ENCODE measurements around the gene MUTYH. TPM values are rescaled to one million over a fixed set of nuclear protein-coding genes. Genes with fewer than 3 reads are reported as not detected.

MUTYH gene
- total and polyA plus RNA-seq, 9 of the 15 experiments (the other 6 are each of a cell fraction or from before 2014, with no cell fraction given) = 3.4 to 53.5 (median 29.0) TPM

- TF ChIP-seq GABPB1 (CRISPR knock-in tag; IDR thresholded peaks at IDR 0.05) = 0 out of 2 replicates have a peak, but pooled peaks have one; percentile 16
- TF ChIP-seq HDAC1 (IDR thresholded peaks at IDR 0.05) = 0 out of 4 replicates have a peak, but pooled peaks of 1 of the 2 experiments have one; percentile 7
- peak; percentile 48; the same call in 1 of the 2 replicates for TF ChIP-seq LCOR (CRISPR knock-in tag; IDR thresholded peaks at IDR 0.05)
- TF ChIP-seq KAT7 (CRISPR knock-in tag; IDR thresholded peaks at IDR 0.05; ENCODE audit: borderline replicate concordance) = 0 out of 2 replicates have a peak, but pooled peaks have one; percentile 66
- TF ChIP-seq MGA (IDR thresholded peaks at IDR 0.05) = peak; percentile 48; the same call in 1 of the 2 replicates
- TF ChIP-seq, protein P1, sequence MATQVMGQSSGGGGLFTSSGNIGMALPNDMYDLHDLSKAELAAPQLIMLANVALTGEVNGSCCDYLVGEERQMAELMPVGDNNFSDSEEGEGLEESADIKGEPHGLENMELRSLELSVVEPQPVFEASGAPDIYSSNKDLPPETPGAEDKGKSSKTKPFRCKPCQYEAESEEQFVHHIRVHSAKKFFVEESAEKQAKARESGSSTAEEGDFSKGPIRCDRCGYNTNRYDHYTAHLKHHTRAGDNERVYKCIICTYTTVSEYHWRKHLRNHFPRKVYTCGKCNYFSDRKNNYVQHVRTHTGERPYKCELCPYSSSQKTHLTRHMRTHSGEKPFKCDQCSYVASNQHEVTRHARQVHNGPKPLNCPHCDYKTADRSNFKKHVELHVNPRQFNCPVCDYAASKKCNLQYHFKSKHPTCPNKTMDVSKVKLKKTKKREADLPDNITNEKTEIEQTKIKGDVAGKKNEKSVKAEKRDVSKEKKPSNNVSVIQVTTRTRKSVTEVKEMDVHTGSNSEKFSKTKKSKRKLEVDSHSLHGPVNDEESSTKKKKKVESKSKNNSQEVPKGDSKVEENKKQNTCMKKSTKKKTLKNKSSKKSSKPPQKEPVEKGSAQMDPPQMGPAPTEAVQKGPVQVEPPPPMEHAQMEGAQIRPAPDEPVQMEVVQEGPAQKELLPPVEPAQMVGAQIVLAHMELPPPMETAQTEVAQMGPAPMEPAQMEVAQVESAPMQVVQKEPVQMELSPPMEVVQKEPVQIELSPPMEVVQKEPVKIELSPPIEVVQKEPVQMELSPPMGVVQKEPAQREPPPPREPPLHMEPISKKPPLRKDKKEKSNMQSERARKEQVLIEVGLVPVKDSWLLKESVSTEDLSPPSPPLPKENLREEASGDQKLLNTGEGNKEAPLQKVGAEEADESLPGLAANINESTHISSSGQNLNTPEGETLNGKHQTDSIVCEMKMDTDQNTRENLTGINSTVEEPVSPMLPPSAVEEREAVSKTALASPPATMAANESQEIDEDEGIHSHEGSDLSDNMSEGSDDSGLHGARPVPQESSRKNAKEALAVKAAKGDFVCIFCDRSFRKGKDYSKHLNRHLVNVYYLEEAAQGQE (IDR thresholded peaks at IDR 0.05; ENCODE audit: borderline replicate concordance) = peak; percentile 27; the same call in 1 of the 2 replicates
- TF ChIP-seq, protein P1 (CRISPR knock-in tag; IDR thresholded peaks at IDR 0.05; ENCODE audit: low read depth) = no peak
Measured at GRCh38 chr1:45340816-45341466, 701 bp upstream of the MUTYH start (continued).

Measured in K562 (cell line).